HEK293 (cell line): Measurements from ENCODE around the gene FAAH.

Experiments used
- CTCF ChIA-PET: fragments of 350-600 bp; formaldehyde crosslinking; extraction: SDS; loops from one replicate; lab custom pipeline; 2021; ENCODE audit warnings: antibody characterized with exemption; lab: Yijun Ruan, JAX
- POLR2A ChIA-PET: fragments of 300-600 bp; formaldehyde crosslinking; extraction: SDS; loops from one replicate; lab custom pipeline; 2020; ENCODE audit warnings: antibody characterized with exemption, inconsistent platforms; lab: Yijun Ruan, JAX
- H3K27ac ChIP-seq: fragments of 200-500 bp; sonication (Bioruptor generic); 2 replicates; pipeline ENCODE4 v1.5.1; 2014; ENCODE audit warnings: low read depth, low read length, control low read depth, inconsistent platforms; ENCODE audit errors: extremely low read depth
- H3K36me3 ChIP-seq, 2 experiments: fragments of 200-500 bp in 1 of 2; sonication (Bioruptor generic) in 1 of 2; 1 replicate in 1 of 2; 2 replicates in 1 of 2; pipeline ENCODE4 v1.5.1; 2014 to 2017; ENCODE audit warnings: inconsistent platforms in 2 of 2, low read length in 2 of 2; ENCODE audit not compliant: control insufficient read depth in 2 of 2, insufficient read depth in 1 of 2
- H3K4me1 ChIP-seq: fragments of 200-500 bp; sonication (Bioruptor generic); 2 replicates; pipeline ENCODE4 v1.5.1; 2014; ENCODE audit warnings: mild to moderate bottlenecking, low read length, inconsistent platforms; ENCODE audit not compliant: control insufficient read depth, insufficient read depth
- H3K4me3 ChIP-seq: 2 replicates; pipeline ENCODE4 v1.5.1; 2011; ENCODE audit warnings: low read depth, mild to moderate bottlenecking, control low read depth, low read length, moderate library complexity
- H3K9me3 ChIP-seq: fragments of 200-500 bp; sonication (Bioruptor generic); 2 replicates; pipeline ENCODE4 v1.5.1; 2014; ENCODE audit warnings: low read depth, low read length, inconsistent platforms; ENCODE audit not compliant: control insufficient read depth, insufficient read depth
- KLF10 ChIP-seq: fragments of 450-650 bp; IDR thresholded peaks from 2 replicates; pipeline ENCODE4 v1.5.1; 2018; ENCODE audit warnings: missing biosample characterization, mild to moderate bottlenecking, missing genetic modification characterization
- REST ChIP-seq: fragments of 450-650 bp; formaldehyde crosslinking; IDR thresholded peaks from 2 replicates; pipeline ENCODE4 v1.5.1; 2016; ENCODE audit warnings: missing biosample characterization, missing genetic modification characterization
- SALL2 ChIP-seq: fragments of 450-650 bp; formaldehyde crosslinking; IDR thresholded peaks from 2 replicates; pipeline ENCODE4 v1.5.0; 2017; ENCODE audit warnings: missing biosample characterization, mild to moderate bottlenecking, missing genetic modification characterization, borderline replicate concordance
- YY1 ChIP-seq: fragments of 450-650 bp; formaldehyde crosslinking; IDR thresholded peaks from 2 replicates; pipeline ENCODE4 v1.5.1; 2018; ENCODE audit warnings: missing biosample characterization, missing genetic modification characterization
- ZFP41 ChIP-seq: fragments of 450-650 bp; formaldehyde crosslinking; IDR thresholded peaks from 2 replicates; pipeline ENCODE4 v1.5.1; 2016; ENCODE audit warnings: missing biosample characterization, missing genetic modification characterization, borderline replicate concordance
- ZNF133 ChIP-seq: fragments of 450-650 bp; formaldehyde crosslinking; IDR thresholded peaks from 2 replicates; pipeline ENCODE4 v1.5.1; 2016; ENCODE audit warnings: missing biosample characterization, missing genetic modification characterization
- ZNF274 ChIP-seq, 2 experiments: fragments of 200-500 bp in 1 of 2; fragments of 450-650 bp in 1 of 2; sonication (Bioruptor generic) in 1 of 2; formaldehyde crosslinking in 1 of 2; IDR thresholded peaks; 2 replicates each; pipeline versions ENCODE4 v1.5.1 to v1.6.1; 2014 to 2016; ENCODE audit warnings: borderline replicate concordance in 1 of 2, inconsistent platforms in 1 of 2, low read length in 1 of 2, missing biosample characterization in 1 of 2, missing genetic modification characterization in 1 of 2
- ZNF324 ChIP-seq: fragments of 450-650 bp; formaldehyde crosslinking; IDR thresholded peaks from 2 replicates; pipeline ENCODE4 v1.5.1; 2016; ENCODE audit warnings: missing biosample characterization, missing genetic modification characterization
- ZNF335 ChIP-seq: fragments of 450-650 bp; formaldehyde crosslinking; conservative IDR thresholded peaks from 2 replicates; pipeline ENCODE4 v1.5.1; 2016; ENCODE audit warnings: missing biosample characterization, missing genetic modification characterization
- ZNF530 ChIP-seq: fragments of 450-650 bp; formaldehyde crosslinking; IDR thresholded peaks from 2 replicates; pipeline ENCODE4 v1.5.1; 2016; ENCODE audit warnings: low read depth, missing biosample characterization, missing genetic modification characterization
- ZNF548 ChIP-seq: fragments of 450-650 bp; formaldehyde crosslinking; IDR thresholded peaks from 2 replicates; pipeline ENCODE4 v1.5.1; 2016; ENCODE audit warnings: missing biosample characterization, missing genetic modification characterization
- ZNF670 ChIP-seq: fragments of 450-650 bp; formaldehyde crosslinking; IDR thresholded peaks from 2 replicates; pipeline ENCODE4 v1.5.1; 2016; ENCODE audit warnings: missing biosample characterization, missing genetic modification characterization, low read depth
- TF ChIP-seq, protein P1 (sequence below): fragments of 450-650 bp; formaldehyde crosslinking; IDR thresholded peaks from 2 replicates; pipeline ENCODE4 v1.5.1; 2016; ENCODE audit warnings: missing biosample characterization, missing genetic modification characterization
- TF ChIP-seq, protein P2 (sequence below): fragments of 450-650 bp; formaldehyde crosslinking; IDR thresholded peaks from 2 replicates; pipeline ENCODE4 v1.5.1; 2016; ENCODE audit warnings: missing biosample characterization, missing genetic modification characterization, borderline replicate concordance
- TF ChIP-seq, protein P3 (sequence below): fragments of 450-650 bp; formaldehyde crosslinking; IDR thresholded peaks from 2 replicates; pipeline ENCODE4 v1.5.1; 2016; ENCODE audit warnings: missing biosample characterization, missing genetic modification characterization
- TF ChIP-seq, protein P4 (sequence below): fragments of 450-650 bp; formaldehyde crosslinking; IDR thresholded peaks from 2 replicates; pipeline ENCODE4 v1.5.1; 2016; ENCODE audit warnings: missing biosample characterization, missing genetic modification characterization, borderline replicate concordance

The FAAH gene

DNA sequence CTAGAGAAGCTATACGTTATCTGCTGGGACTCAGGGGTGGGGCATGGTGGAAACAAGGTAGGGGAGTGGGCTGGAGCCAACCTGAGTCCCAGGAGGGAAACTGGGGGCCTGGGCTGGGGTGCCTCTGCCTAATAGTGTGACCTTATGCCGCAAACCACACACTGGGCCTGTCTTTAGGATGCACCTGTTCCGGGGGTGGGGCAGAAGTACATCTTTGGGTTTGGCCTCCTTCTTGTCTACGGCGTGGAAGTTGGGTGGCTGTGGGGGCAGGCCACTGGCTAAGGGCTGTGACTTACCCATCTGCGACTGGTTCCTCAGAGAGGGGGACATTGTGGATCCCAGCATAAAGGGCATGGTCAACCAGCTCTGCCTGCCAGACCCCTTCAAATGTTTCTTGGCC, 44.2 kb downstream of the FAAH start:
- Histone ChIP-seq H3K4me1 (no peaks in the 10 kb centered on the region), H3K9me3 (no peaks in the 10 kb centered on the region), H3K4me3 (no peak overlapping the region), H3K27ac (no peak overlapping the region), H3K36me3 (no peaks in the 10 kb centered on the region)
- CTCF ChIA-PET = interaction anchor here (0.6 to 1.4 kb wide), 6 partner anchors 35 to 320 kb away, joined by 3 to 5 read pairs (median 4); no protein-coding TSS in a partner anchor
- POLR2A ChIA-PET = no interaction called here
- TF ChIP-seq SALL2 (tag by site-specific recombination) (no peak), ZNF274 (IDR thresholded peaks at IDR 0.05; ENCODE audit: low read length) (no peak), ZNF274 (tag by site-specific recombination; IDR thresholded peaks at IDR 0.05; ENCODE audit: borderline replicate concordance) (no peak), REST (tag by site-specific recombination) (no peak), ZNF548 (no peak), ZNF530 (tag by site-specific recombination) (no peak), ZFP41 (tag by site-specific recombination) (no peak), YY1 (no peak), ZNF670 (tag by site-specific recombination) (no peak), ZNF324 (no peak), ZNF335 (tag by site-specific recombination) (no peak), ZNF133 (tag by site-specific recombination) (no peak), KLF10 (no peak)
- TF ChIP-seq, protein P1, sequence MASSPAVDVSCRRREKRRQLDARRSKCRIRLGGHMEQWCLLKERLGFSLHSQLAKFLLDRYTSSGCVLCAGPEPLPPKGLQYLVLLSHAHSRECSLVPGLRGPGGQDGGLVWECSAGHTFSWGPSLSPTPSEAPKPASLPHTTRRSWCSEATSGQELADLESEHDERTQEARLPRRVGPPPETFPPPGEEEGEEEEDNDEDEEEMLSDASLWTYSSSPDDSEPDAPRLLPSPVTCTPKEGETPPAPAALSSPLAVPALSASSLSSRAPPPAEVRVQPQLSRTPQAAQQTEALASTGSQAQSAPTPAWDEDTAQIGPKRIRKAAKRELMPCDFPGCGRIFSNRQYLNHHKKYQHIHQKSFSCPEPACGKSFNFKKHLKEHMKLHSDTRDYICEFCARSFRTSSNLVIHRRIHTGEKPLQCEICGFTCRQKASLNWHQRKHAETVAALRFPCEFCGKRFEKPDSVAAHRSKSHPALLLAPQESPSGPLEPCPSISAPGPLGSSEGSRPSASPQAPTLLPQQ (tag by site-specific recombination) = no peak
- TF ChIP-seq, protein P2, sequence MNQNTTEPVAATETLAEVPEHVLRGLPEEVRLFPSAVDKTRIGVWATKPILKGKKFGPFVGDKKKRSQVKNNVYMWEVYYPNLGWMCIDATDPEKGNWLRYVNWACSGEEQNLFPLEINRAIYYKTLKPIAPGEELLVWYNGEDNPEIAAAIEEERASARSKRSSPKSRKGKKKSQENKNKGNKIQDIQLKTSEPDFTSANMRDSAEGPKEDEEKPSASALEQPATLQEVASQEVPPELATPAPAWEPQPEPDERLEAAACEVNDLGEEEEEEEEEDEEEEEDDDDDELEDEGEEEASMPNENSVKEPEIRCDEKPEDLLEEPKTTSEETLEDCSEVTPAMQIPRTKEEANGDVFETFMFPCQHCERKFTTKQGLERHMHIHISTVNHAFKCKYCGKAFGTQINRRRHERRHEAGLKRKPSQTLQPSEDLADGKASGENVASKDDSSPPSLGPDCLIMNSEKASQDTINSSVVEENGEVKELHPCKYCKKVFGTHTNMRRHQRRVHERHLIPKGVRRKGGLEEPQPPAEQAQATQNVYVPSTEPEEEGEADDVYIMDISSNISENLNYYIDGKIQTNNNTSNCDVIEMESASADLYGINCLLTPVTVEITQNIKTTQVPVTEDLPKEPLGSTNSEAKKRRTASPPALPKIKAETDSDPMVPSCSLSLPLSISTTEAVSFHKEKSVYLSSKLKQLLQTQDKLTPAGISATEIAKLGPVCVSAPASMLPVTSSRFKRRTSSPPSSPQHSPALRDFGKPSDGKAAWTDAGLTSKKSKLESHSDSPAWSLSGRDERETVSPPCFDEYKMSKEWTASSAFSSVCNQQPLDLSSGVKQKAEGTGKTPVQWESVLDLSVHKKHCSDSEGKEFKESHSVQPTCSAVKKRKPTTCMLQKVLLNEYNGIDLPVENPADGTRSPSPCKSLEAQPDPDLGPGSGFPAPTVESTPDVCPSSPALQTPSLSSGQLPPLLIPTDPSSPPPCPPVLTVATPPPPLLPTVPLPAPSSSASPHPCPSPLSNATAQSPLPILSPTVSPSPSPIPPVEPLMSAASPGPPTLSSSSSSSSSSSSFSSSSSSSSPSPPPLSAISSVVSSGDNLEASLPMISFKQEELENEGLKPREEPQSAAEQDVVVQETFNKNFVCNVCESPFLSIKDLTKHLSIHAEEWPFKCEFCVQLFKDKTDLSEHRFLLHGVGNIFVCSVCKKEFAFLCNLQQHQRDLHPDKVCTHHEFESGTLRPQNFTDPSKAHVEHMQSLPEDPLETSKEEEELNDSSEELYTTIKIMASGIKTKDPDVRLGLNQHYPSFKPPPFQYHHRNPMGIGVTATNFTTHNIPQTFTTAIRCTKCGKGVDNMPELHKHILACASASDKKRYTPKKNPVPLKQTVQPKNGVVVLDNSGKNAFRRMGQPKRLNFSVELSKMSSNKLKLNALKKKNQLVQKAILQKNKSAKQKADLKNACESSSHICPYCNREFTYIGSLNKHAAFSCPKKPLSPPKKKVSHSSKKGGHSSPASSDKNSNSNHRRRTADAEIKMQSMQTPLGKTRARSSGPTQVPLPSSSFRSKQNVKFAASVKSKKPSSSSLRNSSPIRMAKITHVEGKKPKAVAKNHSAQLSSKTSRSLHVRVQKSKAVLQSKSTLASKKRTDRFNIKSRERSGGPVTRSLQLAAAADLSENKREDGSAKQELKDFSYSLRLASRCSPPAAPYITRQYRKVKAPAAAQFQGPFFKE (tag by site-specific recombination) = no peak
- TF ChIP-seq, protein P3, sequence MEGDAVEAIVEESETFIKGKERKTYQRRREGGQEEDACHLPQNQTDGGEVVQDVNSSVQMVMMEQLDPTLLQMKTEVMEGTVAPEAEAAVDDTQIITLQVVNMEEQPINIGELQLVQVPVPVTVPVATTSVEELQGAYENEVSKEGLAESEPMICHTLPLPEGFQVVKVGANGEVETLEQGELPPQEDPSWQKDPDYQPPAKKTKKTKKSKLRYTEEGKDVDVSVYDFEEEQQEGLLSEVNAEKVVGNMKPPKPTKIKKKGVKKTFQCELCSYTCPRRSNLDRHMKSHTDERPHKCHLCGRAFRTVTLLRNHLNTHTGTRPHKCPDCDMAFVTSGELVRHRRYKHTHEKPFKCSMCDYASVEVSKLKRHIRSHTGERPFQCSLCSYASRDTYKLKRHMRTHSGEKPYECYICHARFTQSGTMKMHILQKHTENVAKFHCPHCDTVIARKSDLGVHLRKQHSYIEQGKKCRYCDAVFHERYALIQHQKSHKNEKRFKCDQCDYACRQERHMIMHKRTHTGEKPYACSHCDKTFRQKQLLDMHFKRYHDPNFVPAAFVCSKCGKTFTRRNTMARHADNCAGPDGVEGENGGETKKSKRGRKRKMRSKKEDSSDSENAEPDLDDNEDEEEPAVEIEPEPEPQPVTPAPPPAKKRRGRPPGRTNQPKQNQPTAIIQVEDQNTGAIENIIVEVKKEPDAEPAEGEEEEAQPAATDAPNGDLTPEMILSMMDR (tag by site-specific recombination) = no peak
- TF ChIP-seq, protein P4, sequence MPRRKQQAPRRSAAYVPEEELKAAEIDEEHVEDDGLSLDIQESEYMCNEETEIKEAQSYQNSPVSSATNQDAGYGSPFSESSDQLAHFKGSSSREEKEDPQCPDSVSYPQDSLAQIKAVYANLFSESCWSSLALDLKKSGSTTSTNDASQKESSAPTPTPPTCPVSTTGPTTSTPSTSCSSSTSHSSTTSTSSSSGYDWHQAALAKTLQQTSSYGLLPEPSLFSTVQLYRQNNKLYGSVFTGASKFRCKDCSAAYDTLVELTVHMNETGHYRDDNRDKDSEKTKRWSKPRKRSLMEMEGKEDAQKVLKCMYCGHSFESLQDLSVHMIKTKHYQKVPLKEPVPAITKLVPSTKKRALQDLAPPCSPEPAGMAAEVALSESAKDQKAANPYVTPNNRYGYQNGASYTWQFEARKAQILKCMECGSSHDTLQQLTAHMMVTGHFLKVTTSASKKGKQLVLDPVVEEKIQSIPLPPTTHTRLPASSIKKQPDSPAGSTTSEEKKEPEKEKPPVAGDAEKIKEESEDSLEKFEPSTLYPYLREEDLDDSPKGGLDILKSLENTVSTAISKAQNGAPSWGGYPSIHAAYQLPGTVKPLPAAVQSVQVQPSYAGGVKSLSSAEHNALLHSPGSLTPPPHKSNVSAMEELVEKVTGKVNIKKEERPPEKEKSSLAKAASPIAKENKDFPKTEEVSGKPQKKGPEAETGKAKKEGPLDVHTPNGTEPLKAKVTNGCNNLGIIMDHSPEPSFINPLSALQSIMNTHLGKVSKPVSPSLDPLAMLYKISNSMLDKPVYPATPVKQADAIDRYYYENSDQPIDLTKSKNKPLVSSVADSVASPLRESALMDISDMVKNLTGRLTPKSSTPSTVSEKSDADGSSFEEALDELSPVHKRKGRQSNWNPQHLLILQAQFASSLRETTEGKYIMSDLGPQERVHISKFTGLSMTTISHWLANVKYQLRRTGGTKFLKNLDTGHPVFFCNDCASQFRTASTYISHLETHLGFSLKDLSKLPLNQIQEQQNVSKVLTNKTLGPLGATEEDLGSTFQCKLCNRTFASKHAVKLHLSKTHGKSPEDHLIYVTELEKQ (tag by site-specific recombination) = no peak
